GM12892 (cell line): Measurements from ENCODE around the gene GFRA4.
"Not testable (repeated sequence)": the region's sequence is repeated elsewhere in the genome, so short reads cannot be mapped to it uniquely, and the experiment has no call there.

Experiments used
- POLR2A ChIP-seq: IDR thresholded peaks from 2 replicates; pipeline ENCODE4 v1.6.1; 2011; ENCODE audit warnings: low read depth, low read length, control low read depth
- POLR2AphosphoS5 ChIP-seq: IDR thresholded peaks from 2 replicates; pipeline ENCODE4 v1.6.1; 2011; ENCODE audit warnings: low read depth, low read length, control low read depth
- TAF1 ChIP-seq: IDR thresholded peaks from 2 replicates; pipeline ENCODE4 v1.6.1; 2011; ENCODE audit warnings: low read depth, mild to moderate bottlenecking, control low read depth, low read length, borderline replicate concordance

DNA sequence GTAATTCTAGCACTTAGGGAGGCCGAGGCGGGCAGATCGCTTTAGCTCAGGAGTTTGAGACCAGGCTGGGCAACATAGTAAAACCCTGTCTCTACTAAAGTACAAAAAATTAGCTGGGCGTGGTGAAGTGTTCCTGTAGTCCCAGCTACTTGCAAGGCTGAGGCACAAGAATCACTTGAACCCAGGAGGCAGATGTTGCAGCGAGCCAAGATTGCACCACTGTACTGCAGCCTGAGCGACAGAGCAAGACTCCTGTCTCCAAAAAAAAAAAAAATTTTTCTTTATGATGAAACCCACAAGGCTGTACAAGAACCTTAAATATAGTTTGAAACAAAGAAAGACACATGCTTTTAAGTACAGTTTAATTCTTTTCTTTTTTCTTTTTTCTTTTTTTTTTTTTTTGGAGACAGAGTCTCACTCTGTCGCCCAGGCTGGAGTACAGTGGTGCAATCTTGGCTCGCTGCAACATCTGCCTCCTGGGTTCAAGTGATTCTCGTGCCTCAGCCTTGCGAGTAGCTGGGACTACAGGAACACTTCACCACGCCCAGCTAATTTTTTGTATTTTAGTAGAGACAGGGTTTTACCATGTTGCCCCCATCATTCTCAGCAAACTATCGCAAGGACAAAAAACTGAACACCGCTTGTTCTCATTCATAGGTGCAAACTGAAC is 47.9 kb downstream of the GFRA4 start:
- not testable (repeated sequence) for TF ChIP-seq TAF1, POLR2AphosphoS5, POLR2A
